Osteocyte (in vitro differentiated cells): ENCODE results near the gene ODAD2. TPM values are rescaled to one million over a fixed set of nuclear protein-coding genes. Genes with fewer than 3 reads are reported as not detected.

Source experiments
- DNase-seq: peaks from one replicate; pipeline ENCODE4 v3.0.0; 2021; ENCODE audit warnings: mixed read lengths; ENCODE audit not compliant: unreplicated experiment; ENCODE audit errors: extremely low spot score
- H3K27ac Mint-ChIP-seq: one replicate; pipeline ENCODE4 v1.8.0; 2021; ENCODE audit warnings: mild to moderate bottlenecking, mixed read lengths; ENCODE audit not compliant: unreplicated experiment
- H3K27me3 Mint-ChIP-seq: one replicate; pipeline ENCODE4 v1.8.0; 2021; ENCODE audit warnings: mixed read lengths; ENCODE audit not compliant: unreplicated experiment
- H3K36me3 Mint-ChIP-seq: one replicate; pipeline ENCODE4 v1.8.0; 2021; ENCODE audit warnings: mixed read lengths; ENCODE audit not compliant: unreplicated experiment
- H3K4me1 Mint-ChIP-seq: one replicate; pipeline ENCODE4 v1.8.0; 2021; ENCODE audit warnings: mixed read lengths; ENCODE audit not compliant: unreplicated experiment
- H3K4me3 Mint-ChIP-seq: one replicate; pipeline ENCODE4 v1.8.0; 2021; ENCODE audit warnings: mild to moderate bottlenecking, moderate library complexity, mixed read lengths; ENCODE audit not compliant: unreplicated experiment
- H3K9me3 Mint-ChIP-seq: one replicate; pipeline ENCODE4 v1.8.0; 2021; ENCODE audit warnings: mixed read lengths; ENCODE audit not compliant: unreplicated experiment
- CTCF ChIP-seq: fragments of 200-600 bp; sonication (generic); IDR thresholded peaks from 2 replicates; pipeline ENCODE4 v1.5.0; 2021; ENCODE audit warnings: antibody characterized with exemption, mild to moderate bottlenecking, moderate library complexity
- total RNA-seq: library from RNA; stranded (reverse); gene quantifications from 2 replicates; pipeline ENCODE4 v1.2.1, GENCODE V29; 2021

Gene ODAD2
- total RNA-seq, 1 donor from 2014 or later, result 4.3 TPM

DNA sequence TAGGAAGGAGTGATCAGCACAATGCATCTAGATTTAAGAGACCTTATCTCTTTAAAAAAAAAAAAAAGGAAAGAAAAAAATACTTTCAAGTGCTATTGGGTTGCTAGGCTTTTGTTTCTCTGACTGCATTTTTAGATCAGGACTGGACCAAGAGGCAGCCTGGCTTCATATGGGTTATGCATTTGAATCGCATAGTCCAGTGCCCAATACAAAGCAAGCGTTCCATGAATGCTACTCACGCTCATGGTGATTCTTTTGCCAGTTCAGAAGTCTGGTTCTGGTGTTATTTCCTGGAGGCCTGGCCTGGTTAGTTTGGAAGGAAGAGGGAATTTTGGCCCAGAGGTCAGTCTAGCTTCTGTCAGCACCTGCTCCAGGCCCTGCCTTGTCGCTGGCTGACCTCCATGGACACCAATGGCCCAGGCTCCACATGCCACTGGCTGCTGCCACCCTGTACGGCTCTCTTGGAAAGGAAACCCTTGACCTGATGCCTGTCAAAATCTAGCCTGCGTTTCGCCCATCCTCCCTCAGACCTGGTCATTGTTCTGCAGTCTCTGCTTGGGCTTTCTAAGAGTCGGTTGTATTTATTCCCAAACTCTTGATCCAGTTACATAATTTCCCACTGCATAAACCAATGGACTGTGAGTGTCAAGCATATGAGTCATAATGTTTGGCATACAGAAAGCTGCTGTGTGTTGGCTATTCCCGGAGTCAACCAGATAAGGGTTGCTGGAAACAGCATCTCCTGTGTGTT lies 178.9 kb downstream of the ODAD2 start:
- H3K27ac Mint-ChIP-seq, result no peak overlapping the region
- DNase-seq, result no peak

GRCh38 chr10:27816320-27816719 lies 182.6 kb downstream of the ODAD2 start:
- H3K27me3 Mint-ChIP-seq, result no peaks in the 10 kb centered on the region
- H3K4me1 Mint-ChIP-seq, result no peaks in the 10 kb centered on the region
- H3K4me3 Mint-ChIP-seq, result no peak overlapping the region
- no peaks in the 10 kb centered on the region for H3K36me3 Mint-ChIP-seq
- H3K9me3 Mint-ChIP-seq, result no peaks in the 10 kb centered on the region
- no peak for TF ChIP-seq CTCF
- no peak overlapping the region for H3K27ac Mint-ChIP-seq
- DNase-seq, result no peak

More for the DNA sequence above, 178.9 kb downstream of the ODAD2 start:
- no peak for TF ChIP-seq CTCF
- H3K36me3 Mint-ChIP-seq, result no peaks in the 10 kb centered on the region
- no peak overlapping the region for H3K4me3 Mint-ChIP-seq
- H3K27me3 Mint-ChIP-seq, result no peaks in the 10 kb centered on the region
- H3K4me1 Mint-ChIP-seq, result no peaks in the 10 kb centered on the region
- H3K9me3 Mint-ChIP-seq, result no peaks in the 10 kb centered on the region

DNA sequence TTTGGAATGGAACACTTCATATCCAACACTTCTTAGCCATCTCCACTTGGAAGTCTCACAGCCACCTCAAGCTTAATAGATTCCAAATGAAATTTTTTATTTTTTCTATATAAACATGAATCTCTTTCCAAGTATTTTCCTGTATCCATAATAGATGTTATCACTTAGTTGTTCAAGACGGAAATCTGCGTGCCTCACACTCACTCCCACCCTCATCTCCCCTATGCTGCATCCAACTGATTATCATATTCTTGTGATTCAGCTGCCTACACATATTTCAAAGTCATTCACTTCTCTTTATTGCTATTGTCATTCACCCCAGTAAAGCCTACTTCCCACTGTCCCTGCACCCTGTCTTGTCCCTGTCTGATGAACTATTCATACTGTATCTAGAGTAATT lies 183.0 kb downstream of the ODAD2 start:
- TF ChIP-seq CTCF, result no peak
- Mint-ChIP-seq H3K4me1 (no peaks in the 10 kb centered on the region), H3K9me3 (no peaks in the 10 kb centered on the region), H3K27ac (no peak overlapping the region), H3K4me3 (no peak overlapping the region), H3K27me3 (no peaks in the 10 kb centered on the region), H3K36me3 (no peaks in the 10 kb centered on the region)
- DNase-seq, result no peak

DNA sequence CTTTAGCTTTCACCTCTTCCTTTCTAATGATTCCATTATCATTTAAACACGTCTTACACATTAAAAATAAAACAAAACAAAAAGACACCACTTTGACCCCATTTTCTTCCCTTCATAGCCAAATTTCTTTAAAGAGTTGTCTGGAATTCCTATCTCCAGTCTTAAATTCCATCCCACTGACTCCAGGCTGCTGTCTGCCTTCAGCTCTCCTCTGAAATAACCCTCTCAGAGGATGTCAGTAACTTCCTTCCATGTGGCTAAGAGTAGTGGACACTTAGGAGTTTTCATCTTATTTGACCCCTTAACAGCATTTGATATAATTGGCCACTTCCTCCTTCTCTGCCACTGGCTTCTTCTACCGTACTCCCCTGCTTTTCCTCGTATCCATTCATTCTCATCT lies 183.6 kb downstream of the ODAD2 start:
- Mint-ChIP-seq H3K4me3 (no peak overlapping the region), H3K27me3 (no peaks in the 10 kb centered on the region), H3K36me3 (no peaks in the 10 kb centered on the region), H3K27ac (no peak overlapping the region), H3K9me3 (no peaks in the 10 kb centered on the region), H3K4me1 (peaks cover under 1% of the 10 kb centered on the region)
- no peak for DNase-seq
- no peak for TF ChIP-seq CTCF

- no peaks in the 10 kb centered on the region for H3K36me3 Mint-ChIP-seq
- no peak for DNase-seq
- H3K4me1 Mint-ChIP-seq, result no peaks in the 10 kb centered on the region
- H3K27ac Mint-ChIP-seq, result no peak overlapping the region
- peaks cover 6% of the 10 kb centered on the region for H3K27me3 Mint-ChIP-seq
- no peak for TF ChIP-seq CTCF
- H3K9me3 Mint-ChIP-seq, result no peaks in the 10 kb centered on the region
- H3K4me3 Mint-ChIP-seq, result no peak overlapping the region
Observed at GRCh38 chr10:27805180-27805579, 193.7 kb downstream of the ODAD2 start.
